ENCODE results near the gene KLK15.
A peak's percentile ranks its signal among the peaks of the same experiment; 100 is the strongest.

The KLK15 gene

GRCh38 chr19:50794876-50795663 is 38.3 kb downstream of the KLK15 start:
- TF ChIP-seq CTCF (conservative IDR thresholded peaks at IDR 0.05; ENCODE audit: low read depth): no peak
- peak overlapping the region; percentile 63 for H3K27ac ChIP-seq
- ChIA-PET POLR2A (ENCODE audit: low non-redundant PET) (no interaction called here), CTCF (interaction anchor here (0.5 to 3.1 kb wide), 5 partner anchors 99 to 1894 kb away, joined by 3 to 11 read pairs (median 3); no protein-coding TSS in a partner anchor)
- no peak for DNase-seq (ENCODE audit: low spot score)

- POLR2A ChIA-PET (ENCODE audit: low non-redundant PET): no interaction called here
- peak overlapping the region; percentile 63 for H3K27ac ChIP-seq
- CTCF ChIA-PET: interaction anchor here (1.7 to 3.1 kb wide), 2 partner anchors 128 to 223 kb away, joined by 7 to 11 read pairs; no protein-coding TSS in a partner anchor
- DNase-seq (ENCODE audit: low spot score): no peak
- no peak for TF ChIP-seq CTCF (conservative IDR thresholded peaks at IDR 0.05; ENCODE audit: low read depth)
Observed at GRCh38 chr19:50794074-50794875, 39.1 kb downstream of the KLK15 start.

- no peak for TF ChIP-seq CTCF (conservative IDR thresholded peaks at IDR 0.05; ENCODE audit: low read depth)
Observed at GRCh38 chr19:50793558-50794065, 39.8 kb downstream of the KLK15 start.

GRCh38 chr19:50792272-50793250 is 40.8 kb downstream of the KLK15 start:
- TF ChIP-seq CTCF (conservative IDR thresholded peaks at IDR 0.05; ENCODE audit: low read depth): no peak
- ChIA-PET POLR2A (ENCODE audit: low non-redundant PET) (interaction anchor here (0.5 kb wide), 2 partner anchors 132 kb away, joined by 3 to 6 read pairs; no protein-coding TSS in a partner anchor), CTCF (interaction anchor here (0.6 to 3.1 kb wide), 5 partner anchors 9 to 227 kb away, joined by 3 to 11 read pairs (median 4); partner anchors contain the start of gene KLK10)
- H3K27ac ChIP-seq: no peak overlapping the region
- no peak for DNase-seq (ENCODE audit: low spot score)

More at GRCh38 chr19:50793558-50794065, 39.8 kb downstream of the KLK15 start:
- CTCF ChIA-PET: interaction anchor here (3.1 kb wide), 1 partner anchor 128 kb away, joined by 11 read pairs; no protein-coding TSS in a partner anchor
- POLR2A ChIA-PET (ENCODE audit: low non-redundant PET): no interaction called here
- no peak overlapping the region for H3K27ac ChIP-seq
- DNase-seq (ENCODE audit: low spot score): no peak

- ChIA-PET POLR2A (ENCODE audit: low non-redundant PET) (interaction anchor here (0.5 kb wide), 1 partner anchor 133 kb away, joined by 3 read pairs; no protein-coding TSS in a partner anchor), CTCF (interaction anchor here (0.8 to 3.1 kb wide), 3 partner anchors 8 to 130 kb away, joined by 3 to 11 read pairs (median 3); no protein-coding TSS in a partner anchor)
- H3K27ac ChIP-seq: no peak overlapping the region
- no peak for TF ChIP-seq CTCF (conservative IDR thresholded peaks at IDR 0.05; ENCODE audit: low read depth)
- no peak for DNase-seq (ENCODE audit: low spot score)
Observed at GRCh38 chr19:50791594-50792271, 41.6 kb downstream of the KLK15 start.
